Stomach (tissue), 19 donors: ENCODE data around the gene MARCHF6. TPM values are rescaled to one million over a fixed set of nuclear protein-coding genes. Genes with fewer than 3 reads are reported as not detected.

ENCODE experiments used
- DNase-seq, 2 donors: peaks; one replicate each; pipeline versions ENCODE4 v3.0.0 to v3.0.0-alpha.2; 2013 to 2019
- H3K27ac ChIP-seq, 5 donors: fragments of 200-600 bp in 4 of 5; sonication (generic) in 4 of 5; one replicate each; pipeline ENCODE4 v1.5.1; 2013 to 2019; ENCODE audit warnings: mild to moderate bottlenecking in 1 of 5, moderate library complexity in 1 of 5
- H3K27me3 ChIP-seq, 3 donors: fragments of 200-600 bp; sonication (generic); one replicate each; pipeline ENCODE4 v1.5.1; 2017 to 2019; ENCODE audit warnings: mixed run types in 1 of 3
- H3K36me3 ChIP-seq, 4 donors: fragments of 200-600 bp; sonication (generic); 1 replicate in 3 of 4; 2 replicates in 1 of 4; pipeline ENCODE4 v1.5.1; 2016 to 2019
- H3K4me1 ChIP-seq, 4 donors: fragments of 200-600 bp; sonication (generic); one replicate each; pipeline ENCODE4 v1.5.1; 2016 to 2019
- H3K4me3 ChIP-seq, 4 donors: fragments of 200-600 bp; sonication (generic) in 3 of 4; one replicate each; pipeline ENCODE4 v1.5.1; 2016 to 2019; ENCODE audit warnings: mild to moderate bottlenecking in 1 of 4
- H3K9me3 ChIP-seq, 4 donors: fragments of 200-600 bp; sonication (generic); one replicate each; pipeline ENCODE4 v1.5.1; 2016 to 2019
- CTCF ChIP-seq, 7 experiments: fragments of 450-650 bp in 4 of 7; fragments of 200-600 bp in 3 of 7; sonication (generic) in 3 of 7; IDR thresholded peaks; one replicate each; pipeline ENCODE4 v1.5.1; 2016 to 2019; ENCODE audit warnings: antibody characterized with exemption in 7 of 7, control low read depth in 2 of 7, mild to moderate bottlenecking in 1 of 7
- EP300 ChIP-seq: sonication (generic); formaldehyde crosslinking; IDR thresholded peaks from one replicate; pipeline ENCODE4 v1.6.1; 2017; ENCODE audit warnings: antibody characterized with exemption
- POLR2A ChIP-seq, 4 donors: fragments of 450-650 bp; IDR thresholded peaks; one replicate each; pipeline ENCODE4 v1.6.1; 2016; ENCODE audit warnings: antibody characterized with exemption in 4 of 4, control low read depth in 2 of 4, mild to moderate bottlenecking in 1 of 4, moderate library complexity in 1 of 4
- POLR2AphosphoS5 ChIP-seq, 3 donors: sonication (generic); formaldehyde crosslinking; IDR thresholded peaks; one replicate each; pipeline ENCODE4 v1.6.1; 2016; ENCODE audit warnings: antibody characterized with exemption in 3 of 3
- WGBS, 5 donors: extraction: QIAGEN DNeasy Blood & Tissue Kit in 3 of 5; methylation state at CpG; one replicate each; pipeline versions ENCODE4 v1.1.5 to v1.1.7; 2013 to 2018; 5-methylcytosine and 5-hydroxymethylcytosine counted together
- intact Hi-C: fragments of 100-400 bp; cut with DNase I; formaldehyde crosslinking; loops from one replicate; pipeline ENCODE4 v1.15.1; 2023; ENCODE audit warnings: low total_unique reads
- long read RNA-seq, 10 donors: transcript quantifications; one replicate each; lab custom pipeline, GENCODE V29; 2026
- polyA plus RNA-seq, 3 donors: library from polyadenylated mRNA; stranded (reverse); fragments of 200-250 nt; gene quantifications; one replicate each; pipeline ENCODE4 v1.2.3, GENCODE V29; 2013
- total RNA-seq, 5 donors: library from RNA; depleted of rRNA; stranded (reverse); fragments of >200 nt; gene quantifications; one replicate each; pipeline versions ENCODE4 v1.1.0 to v1.2.3, GENCODE V29; 2014 to 2016
- donor health status: healthy with polysubstance abuse.
- donor health status: Bipolar disorder and iron deficiency.
- donor health status: healthy.

MARCHF6 gene
- total RNA-seq (100 to 1,000 TPM in 4 of 5 donors, 10 to 100 TPM in 1; 58.2 to 384 (median 136) TPM), polyA plus RNA-seq (10 to 100 TPM; 11.8 to 62.8 (median 14.7) TPM)
- long read RNA-seq, donor 1, full-length matches to known transcripts = 4 of 29 reads
- long read RNA-seq, donor 1, partial matches to known transcripts = 25 of 29 reads
- long read RNA-seq, donor 1, other reads (novel, unspliced or antisense) = 0 of 29 reads
- long read RNA-seq, donor 2, full-length matches to known transcripts = 7 of 47 reads
- long read RNA-seq, donor 2, partial matches to known transcripts = 40 of 47 reads
- long read RNA-seq, donor 2, other reads (novel, unspliced or antisense) = 0 of 47 reads
- long read RNA-seq, donor 3, full-length matches to known transcripts = 6 of 17 reads
- long read RNA-seq, donor 3, partial matches to known transcripts = 11 of 17 reads
- long read RNA-seq, donor 3, other reads (novel, unspliced or antisense) = 0 of 17 reads
- long read RNA-seq, donor 4, full-length matches to known transcripts = 1 of 1 reads
- long read RNA-seq, donor 4, partial matches to known transcripts = 0 of 1 reads
- long read RNA-seq, donor 4, other reads (novel, unspliced or antisense) = 0 of 1 reads
- long read RNA-seq, donor 5, full-length matches to known transcripts = 8 of 32 reads
- long read RNA-seq, donor 5, partial matches to known transcripts = 24 of 32 reads
- long read RNA-seq, donor 5, other reads (novel, unspliced or antisense) = 0 of 32 reads
- long read RNA-seq, donor 6, full-length matches to known transcripts = 23 of 141 reads
- long read RNA-seq, donor 6, partial matches to known transcripts = 118 of 141 reads
- long read RNA-seq, donor 6, other reads (novel, unspliced or antisense) = 0 of 141 reads
- long read RNA-seq, donor 7, full-length matches to known transcripts = 3 of 9 reads
- long read RNA-seq, donor 7, partial matches to known transcripts = 6 of 9 reads
- long read RNA-seq, donor 7, other reads (novel, unspliced or antisense) = 0 of 9 reads
- long read RNA-seq, donor 8, full-length matches to known transcripts = 8 of 36 reads
- long read RNA-seq, donor 8, partial matches to known transcripts = 28 of 36 reads
- long read RNA-seq, donor 8, other reads (novel, unspliced or antisense) = 0 of 36 reads
- long read RNA-seq, donor 9, full-length matches to known transcripts = 1 of 39 reads
- long read RNA-seq, donor 9, partial matches to known transcripts = 38 of 39 reads
- long read RNA-seq, donor 9, other reads (novel, unspliced or antisense) = 0 of 39 reads
- long read RNA-seq, donor 10, full-length matches to known transcripts = 7 of 17 reads
- long read RNA-seq, donor 10, partial matches to known transcripts = 10 of 17 reads
- long read RNA-seq, donor 10, other reads (novel, unspliced or antisense) = 0 of 17 reads

- no peaks in the 10 kb centered on the region for H3K36me3 ChIP-seq
- H3K9me3 ChIP-seq = no peaks in the 10 kb centered on the region
- peaks cover 28 to 55% (median 38%) of the 10 kb centered on the region in 4 donors for H3K4me1 ChIP-seq
- intact Hi-C loops = no loop called here
- peak within 1 kb of the TSS; percentile 71 to 100 (median 86) for H3K4me3 ChIP-seq
- peak; percentile 98 for DNase-seq
- TF ChIP-seq CTCF (IDR thresholded peaks at IDR 0.05) = no peak
- peak; percentile 83 to 98 (median 97) for TF ChIP-seq POLR2AphosphoS5 (IDR thresholded peaks at IDR 0.05)
- peak in 2 of 4 donors; percentile 87 for TF ChIP-seq POLR2A (IDR thresholded peaks at IDR 0.05)
- H3K27me3 ChIP-seq = no peaks in the 10 kb centered on the region
- 0 to 1% (median 0%) methylated on average over 31 to 92 of the region's 92 CpGs for WGBS, 5 donors
- H3K27ac ChIP-seq = peak within 1 kb of the TSS; percentile 97 to 99 (median 99)
These were observed at the start of gene MARCHF6 for GRCh38 chr5:10353241-10354047. TSS of gene MARCHF6 (plus strand) at chr5:10353695. CDS start at chr5:10353899, 204 bp downstream.

GRCh38 chr5:10303699-10304170 lies 49.8 kb upstream of the MARCHF6 start:
- Histone ChIP-seq H3K4me1 (peaks cover 13 to 61% (median 44%) of the 10 kb centered on the region in 4 donors), H3K36me3 (peaks cover 0 to 10% (median 0%) of the 10 kb centered on the region in 4 donors), H3K9me3 (no peaks in the 10 kb centered on the region), H3K27me3 (no peaks in the 10 kb centered on the region), H3K27ac (peak overlapping the region; percentile 59 to 90 (median 77)), H3K4me3 (no peak overlapping the region)
- peak; percentile 38 to 46 for DNase-seq
- intact Hi-C loops = no loop called here
- TF ChIP-seq POLR2AphosphoS5 (IDR thresholded peaks at IDR 0.05) = peak in 2 of 3 donors; percentile 64 to 73
- no peak for TF ChIP-seq POLR2A (IDR thresholded peaks at IDR 0.05)
- TF ChIP-seq EP300 = no peak
- TF ChIP-seq CTCF (IDR thresholded peaks at IDR 0.05) = no peak
- 66 to 77% (median 68%) methylated on average over 5 of the region's 5 CpGs for WGBS, 5 donors

GRCh38 chr5:10304932-10305331 lies 48.6 kb upstream of the MARCHF6 start:
- H3K9me3 ChIP-seq = no peaks in the 10 kb centered on the region
- H3K4me3 ChIP-seq = no peak overlapping the region
- DNase-seq = no peak
- TF ChIP-seq EP300 (no peak), POLR2AphosphoS5 (IDR thresholded peaks at IDR 0.05) (no peak), POLR2A (IDR thresholded peaks at IDR 0.05) (no peak), CTCF (IDR thresholded peaks at IDR 0.05) (no peak)
- H3K4me1 ChIP-seq = peaks cover 13 to 62% (median 44%) of the 10 kb centered on the region in 4 donors
- peaks cover 0 to 4% (median 0%) of the 10 kb centered on the region in 4 donors for H3K36me3 ChIP-seq
- H3K27ac ChIP-seq = peak overlapping the region in 2 of 5 donors; percentile 77 to 89
- H3K27me3 ChIP-seq = no peaks in the 10 kb centered on the region
- intact Hi-C loops = no loop called here
- WGBS, 5 donors = 84 to 98% (median 90%) methylated on average over 5 of the region's 5 CpGs
